ENCODE results near the gene SPATA24. TPM values are rescaled to one million over a fixed set of nuclear protein-coding genes. Genes with fewer than 3 reads are reported as not detected.

The SPATA24 gene
- total and polyA plus RNA-seq, 2 of the 8 experiments (the other 6 are each of a cell fraction or from before 2014, with no cell fraction given) = 5.8 to 9.4 TPM

DNA sequence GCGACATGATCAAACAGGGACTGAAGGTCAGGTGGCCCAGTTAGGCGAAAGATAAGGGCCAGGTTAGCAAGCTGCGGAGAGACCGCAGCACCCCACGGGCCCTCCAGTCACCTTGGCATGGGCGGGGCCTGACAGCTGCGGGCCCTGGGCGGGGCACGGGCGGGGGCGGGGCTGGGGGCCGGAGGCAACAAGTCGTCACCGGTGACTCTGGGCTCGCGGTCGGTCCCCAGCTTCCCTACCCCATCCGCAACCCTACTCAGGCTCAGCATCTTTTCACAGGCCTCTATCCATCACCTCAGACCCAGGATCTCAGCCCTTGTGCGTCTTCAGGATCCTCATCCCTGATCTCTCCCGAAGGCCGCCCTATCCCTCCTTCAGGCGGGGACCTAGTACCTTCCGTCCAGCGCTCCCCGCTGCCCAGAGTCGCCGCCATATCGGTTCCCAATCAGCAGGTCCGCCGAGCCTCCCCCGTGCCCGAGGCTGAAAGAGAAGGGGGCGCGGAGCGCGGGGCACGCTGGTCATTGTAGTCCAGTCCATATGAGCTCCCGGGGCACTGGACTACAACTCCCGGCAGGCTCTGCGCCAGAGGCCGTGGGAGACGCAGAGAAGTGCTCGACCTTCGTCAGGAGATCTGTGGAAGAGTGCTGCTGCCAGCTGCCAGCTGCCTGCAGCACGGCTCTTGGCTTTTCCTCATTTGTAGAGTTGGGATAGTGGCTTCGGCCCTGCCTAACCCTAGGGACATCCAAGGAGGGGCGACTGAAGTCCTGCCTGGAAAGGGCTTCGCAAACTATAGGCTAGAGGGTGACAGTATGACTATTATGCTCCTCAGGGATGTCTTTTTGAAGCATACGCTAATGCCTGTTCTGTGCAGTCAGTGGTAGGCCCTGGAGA, 35.4 kb upstream of the SPATA24 start, which contains the start of gene DNAJC18 (continued):
- TF ChIP-seq SIX5 (IDR thresholded peaks at IDR 0.05; ENCODE audit: low read depth, low read length) (peak; percentile 81), PHF8 (conservative IDR thresholded peaks at IDR 0.05; ENCODE audit: low read depth, low read length) (peak; percentile 99), KDM4A (IDR thresholded peaks at IDR 0.05; ENCODE audit: low read depth, low read length, severe bottlenecking) (peak; percentile 92), HDAC2 (IDR thresholded peaks at IDR 0.05; ENCODE audit: borderline replicate concordance in 1 of 2, low read depth in 2 of 2, low read length in 2 of 2) (0 out of 4 replicates have a peak, but pooled peaks of 1 of the 2 experiments have one; percentile 54), CHD2 (IDR thresholded peaks at IDR 0.05; ENCODE audit: low read length) (0 out of 2 replicates have a peak, but pooled peaks have one; percentile 51), MAX (IDR thresholded peaks at IDR 0.05) (peak; percentile 18; the same call in 1 of the 2 replicates), MAFK (IDR thresholded peaks at IDR 0.05; ENCODE audit: low read depth, low read length) (no peak; the same call in 1 of the 2 replicates), CTBP2 (IDR thresholded peaks at IDR 0.05; ENCODE audit: borderline replicate concordance, insufficient read depth, insufficient read length, low read length) (no peak), TAF1 (IDR thresholded peaks at IDR 0.05; ENCODE audit: low read depth, low read length) (peak; percentile 89), CBX5 (IDR thresholded peaks at IDR 0.05; ENCODE audit: low read depth, low read length) (no peak), POLR2A (IDR thresholded peaks at IDR 0.05; ENCODE audit: control extremely low read depth in 1 of 2, low read depth in 2 of 2, low read length in 2 of 2) (peak; percentile 86 to 87), RBBP5 (IDR thresholded peaks at IDR 0.05; ENCODE audit: borderline replicate concordance, low read depth, low read length) (peak; percentile 52; the same call in 1 of the 2 replicates), NRF1 (IDR thresholded peaks at IDR 0.05; ENCODE audit: low read depth, low read length) (no peak), CREB1 (IDR thresholded peaks at IDR 0.05) (peak; percentile 50), GTF2F1 (IDR thresholded peaks at IDR 0.05; ENCODE audit: borderline replicate concordance, low read depth, low read length) (0 out of 2 replicates have a peak, but pooled peaks have one; percentile 11), TAF7 (optimal IDR thresholded peaks at IDR 0.05; ENCODE audit: borderline replicate concordance, low read depth, low read length) (peak; percentile 83), SIN3A (conservative IDR thresholded peaks at IDR 0.05 in 1 of 2, IDR thresholded peaks at IDR 0.05 in 1 of 2; ENCODE audit: low read depth in 1 of 2, low read length in 2 of 2) (peak; percentile 16 to 79; a peak in 2 of 4 replicates), SP1 (IDR thresholded peaks at IDR 0.05; ENCODE audit: low read depth, low read length) (peak; percentile 57; the same call in 1 of the 2 replicates), HDAC6 (IDR thresholded peaks at IDR 0.05; ENCODE audit: low read depth, low read length) (no peak), BACH1 (IDR thresholded peaks at IDR 0.05; ENCODE audit: low read length) (no peak), SUZ12 (IDR thresholded peaks at IDR 0.05; ENCODE audit: low read length) (no peak), SIRT6 (IDR thresholded peaks at IDR 0.05; ENCODE audit: low read length) (no peak)

All from H1 (cell line).